Suprapubic skin (tissue), 4 donors: ENCODE measurements around the gene JADE3. TPM values are rescaled to one million over a fixed set of nuclear protein-coding genes. Genes with fewer than 3 reads are reported as not detected.
A peak's percentile ranks its signal among the peaks of the same experiment; 100 is the strongest.

Experiments used
- DNase-seq, 2 donors: peaks; one replicate each; pipeline ENCODE4 v3.0.0-alpha.2; 2019; ENCODE audit warnings: low spot score in 2 of 2
- H3K27ac ChIP-seq: fragments of 200-600 bp; sonication (generic); one replicate; pipeline ENCODE4 v1.5.1; 2019
- H3K27me3 ChIP-seq: fragments of 200-600 bp; sonication (generic); one replicate; pipeline ENCODE4 v1.5.1; 2019
- H3K36me3 ChIP-seq: fragments of 200-600 bp; sonication (generic); one replicate; pipeline ENCODE4 v1.5.1; 2019
- H3K4me1 ChIP-seq: fragments of 200-600 bp; sonication (generic); one replicate; pipeline ENCODE4 v1.5.1; 2019
- H3K4me3 ChIP-seq: fragments of 200-600 bp; sonication (generic); one replicate; pipeline ENCODE4 v1.5.1; 2019; ENCODE audit warnings: mild to moderate bottlenecking
- H3K9me3 ChIP-seq: fragments of 200-600 bp; sonication (generic); one replicate; pipeline ENCODE4 v1.5.1; 2019
- EP300 ChIP-seq: sonication (generic); formaldehyde crosslinking; IDR thresholded peaks from one replicate; pipeline ENCODE4 v1.6.1; 2017; ENCODE audit warnings: antibody characterized with exemption
- POLR2A ChIP-seq, 2 donors: fragments of 450-650 bp; IDR thresholded peaks; one replicate each; pipeline ENCODE4 v1.6.1; 2017; ENCODE audit warnings: antibody characterized with exemption in 2 of 2, mild to moderate bottlenecking in 2 of 2, moderate library complexity in 2 of 2
- POLR2AphosphoS5 ChIP-seq, 3 donors: sonication (generic); formaldehyde crosslinking; IDR thresholded peaks; one replicate each; pipeline ENCODE4 v1.6.1; 2017; ENCODE audit warnings: antibody characterized with exemption in 3 of 3
- WGBS: methylation state at CpG from one replicate; pipeline ENCODE4 v1.1.5; 2018; 5-methylcytosine and 5-hydroxymethylcytosine counted together
- total RNA-seq, 4 donors: library from RNA; depleted of rRNA; stranded (reverse); fragments of >200 nt; gene quantifications; one replicate each; pipeline ENCODE4 v1.1.0, GENCODE V29; 2016
- TF ChIP-seq, protein P1 (sequence below), 2 donors: fragments of 200-600 bp in 1 of 2; fragments of 450-650 bp in 1 of 2; sonication (generic) in 1 of 2; IDR thresholded peaks; one replicate each; pipeline ENCODE4 v1.5.1; 2016 to 2019; ENCODE audit warnings: antibody characterized with exemption in 2 of 2, mild to moderate bottlenecking in 1 of 2, moderate library complexity in 1 of 2

The JADE3 gene
- total RNA-seq, 4 donors from 2014 or later: 3.6 to 6.2 (median 5.1) TPM

GRCh38 chrX:46994096-46994495 lies 81.9 kb downstream of the JADE3 start:
- Histone ChIP-seq H3K27me3 (no peaks in the 10 kb centered on the region), H3K9me3 (no peaks in the 10 kb centered on the region), H3K4me3 (no peak overlapping the region), H3K4me1 (no peaks in the 10 kb centered on the region), H3K36me3 (no peaks in the 10 kb centered on the region), H3K27ac (no peak overlapping the region)
- TF ChIP-seq POLR2A (IDR thresholded peaks at IDR 0.05) (no peak), EP300 (no peak), POLR2AphosphoS5 (IDR thresholded peaks at IDR 0.05) (no peak)
- TF ChIP-seq, protein P1, sequence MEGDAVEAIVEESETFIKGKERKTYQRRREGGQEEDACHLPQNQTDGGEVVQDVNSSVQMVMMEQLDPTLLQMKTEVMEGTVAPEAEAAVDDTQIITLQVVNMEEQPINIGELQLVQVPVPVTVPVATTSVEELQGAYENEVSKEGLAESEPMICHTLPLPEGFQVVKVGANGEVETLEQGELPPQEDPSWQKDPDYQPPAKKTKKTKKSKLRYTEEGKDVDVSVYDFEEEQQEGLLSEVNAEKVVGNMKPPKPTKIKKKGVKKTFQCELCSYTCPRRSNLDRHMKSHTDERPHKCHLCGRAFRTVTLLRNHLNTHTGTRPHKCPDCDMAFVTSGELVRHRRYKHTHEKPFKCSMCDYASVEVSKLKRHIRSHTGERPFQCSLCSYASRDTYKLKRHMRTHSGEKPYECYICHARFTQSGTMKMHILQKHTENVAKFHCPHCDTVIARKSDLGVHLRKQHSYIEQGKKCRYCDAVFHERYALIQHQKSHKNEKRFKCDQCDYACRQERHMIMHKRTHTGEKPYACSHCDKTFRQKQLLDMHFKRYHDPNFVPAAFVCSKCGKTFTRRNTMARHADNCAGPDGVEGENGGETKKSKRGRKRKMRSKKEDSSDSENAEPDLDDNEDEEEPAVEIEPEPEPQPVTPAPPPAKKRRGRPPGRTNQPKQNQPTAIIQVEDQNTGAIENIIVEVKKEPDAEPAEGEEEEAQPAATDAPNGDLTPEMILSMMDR (IDR thresholded peaks at IDR 0.05): no peak
- no peak for DNase-seq

DNA sequence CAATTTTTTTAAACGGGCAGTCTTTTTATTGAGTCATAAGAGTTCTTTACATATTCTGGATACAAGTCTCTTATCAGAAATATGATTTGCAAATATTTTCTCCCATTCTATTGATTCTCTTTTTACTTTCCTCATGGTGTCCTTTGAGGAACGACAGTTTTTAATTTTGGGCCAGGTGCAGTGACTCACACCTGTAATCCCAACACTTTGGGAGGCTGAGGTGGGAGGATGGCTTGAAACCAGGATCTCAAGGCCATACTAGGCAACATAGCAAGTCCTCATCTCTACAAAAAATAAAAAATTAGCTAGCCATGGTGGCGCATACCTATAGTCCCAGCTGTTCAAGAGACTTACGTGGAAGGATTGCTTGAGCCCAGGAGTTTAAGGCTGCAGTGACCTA lies 99.9 kb downstream of the JADE3 start:
- 90% methylated on average over 4 of the region's 4 CpGs for WGBS
- Histone ChIP-seq H3K36me3 (no peaks in the 10 kb centered on the region), H3K4me1 (no peaks in the 10 kb centered on the region), H3K4me3 (no peak overlapping the region), H3K9me3 (no peaks in the 10 kb centered on the region), H3K27ac (no peak overlapping the region), H3K27me3 (no peaks in the 10 kb centered on the region)
- no peak for DNase-seq
- TF ChIP-seq, protein P1 (IDR thresholded peaks at IDR 0.05): no peak
- TF ChIP-seq POLR2A (IDR thresholded peaks at IDR 0.05): no peak
- no peak for TF ChIP-seq EP300
- no peak for TF ChIP-seq POLR2AphosphoS5 (IDR thresholded peaks at IDR 0.05)

DNA sequence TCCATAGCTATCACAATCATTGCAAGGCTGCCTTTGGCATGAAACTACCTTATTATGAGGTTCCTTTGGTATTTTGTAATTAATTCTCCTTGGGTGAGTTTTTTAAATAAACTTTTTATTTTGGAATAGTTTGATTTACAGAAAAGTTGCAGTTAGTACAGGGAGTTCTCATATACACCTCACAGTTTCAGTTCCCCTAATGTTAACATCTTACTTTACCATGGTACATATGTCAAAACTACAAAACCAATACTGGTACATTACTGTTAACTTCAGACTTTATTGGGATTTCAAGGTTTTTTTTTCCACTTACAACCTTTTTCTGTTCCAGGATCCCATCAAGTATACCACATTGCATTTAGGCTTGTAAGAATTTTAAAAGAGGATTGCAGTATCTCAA lies 114.0 kb downstream of the JADE3 start:
- TF ChIP-seq POLR2AphosphoS5 (IDR thresholded peaks at IDR 0.05): no peak
- no peak for TF ChIP-seq POLR2A (IDR thresholded peaks at IDR 0.05)
- TF ChIP-seq, protein P1 (IDR thresholded peaks at IDR 0.05): no peak
- no peak for TF ChIP-seq EP300
- Histone ChIP-seq H3K4me1 (no peaks in the 10 kb centered on the region), H3K4me3 (no peak overlapping the region), H3K36me3 (no peaks in the 10 kb centered on the region), H3K27me3 (no peaks in the 10 kb centered on the region), H3K9me3 (no peaks in the 10 kb centered on the region), H3K27ac (no peak overlapping the region)
- DNase-seq: no peak

- Histone ChIP-seq H3K36me3 (no peaks in the 10 kb centered on the region), H3K27me3 (no peaks in the 10 kb centered on the region), H3K4me3 (no peak overlapping the region), H3K4me1 (no peaks in the 10 kb centered on the region), H3K27ac (no peak overlapping the region), H3K9me3 (no peaks in the 10 kb centered on the region)
- no peak for DNase-seq
- no peak for TF ChIP-seq POLR2AphosphoS5 (IDR thresholded peaks at IDR 0.05)
- TF ChIP-seq, protein P1 (IDR thresholded peaks at IDR 0.05): peak; percentile 5 to 31
These were observed 118.1 kb downstream of the JADE3 start for GRCh38 chrX:47030339-47030738.

- no peak for TF ChIP-seq POLR2A (IDR thresholded peaks at IDR 0.05)
- TF ChIP-seq, protein P1 (IDR thresholded peaks at IDR 0.05): no peak
- TF ChIP-seq EP300: no peak
- no peak for TF ChIP-seq POLR2AphosphoS5 (IDR thresholded peaks at IDR 0.05)
- Histone ChIP-seq H3K4me3 (no peak overlapping the region), H3K27me3 (no peaks in the 10 kb centered on the region), H3K27ac (no peak overlapping the region), H3K36me3 (no peaks in the 10 kb centered on the region), H3K9me3 (no peaks in the 10 kb centered on the region), H3K4me1 (no peaks in the 10 kb centered on the region)
- 65% methylated on average over 5 of the region's 5 CpGs for WGBS
- DNase-seq: no peak
These were observed 135.8 kb downstream of the JADE3 start for GRCh38 chrX:47047989-47048388.
